ENCODE data around the gene ACTL6A. TPM values are rescaled to one million over a fixed set of nuclear protein-coding genes. Genes with fewer than 3 reads are reported as not detected.
"Not testable (repeated sequence)": the region's sequence is repeated elsewhere in the genome, so short reads cannot be mapped to it uniquely, and the experiment has no call there.

ACTL6A gene
- 106 and 111 TPM in 2 replicates for total RNA-seq (2014; rRNA removed; shearing (Covaris generic))

- Histone ChIP-seq H3K27me3 (no peaks in the 10 kb centered on the region), H3K4me1 (no peaks in the 10 kb centered on the region; the same call in 1 of the 2 replicates), H3K27ac (peak within 1 kb of the TSS; percentile 94), H3K4me3 (peak within 1 kb of the TSS; percentile 81), H3K9me3 (replicated peaks) (no peaks in the 10 kb centered on the region), H3K36me3 (no peaks in the 10 kb centered on the region)
- peak; percentile 99 for DNase-seq
Observed at GRCh38 chr3:179562591-179563270, at the start of gene ACTL6A. TSS of gene ACTL6A (plus strand) at chr3:179562926. CDS start at chr3:179563093, 167 bp downstream.

GRCh38 chr3:179513862-179514261 lies 48.9 kb upstream of the ACTL6A start:
- no peaks in the 10 kb centered on the region for H3K36me3 ChIP-seq

GRCh38 chr3:179516461-179517251 lies 46.1 kb upstream of the ACTL6A start:
- H3K4me3 ChIP-seq; DNase-seq; H3K27ac ChIP-seq; H3K36me3 ChIP-seq; H3K27me3 ChIP-seq; H3K9me3 ChIP-seq (replicated peaks); H3K4me1 ChIP-seq: not testable (repeated sequence)

More at GRCh38 chr3:179513862-179514261, 48.9 kb upstream of the ACTL6A start:
- no peak overlapping the region for H3K27ac ChIP-seq
- no peaks in the 10 kb centered on the region for H3K4me1 ChIP-seq
- DNase-seq, result no peak
- H3K4me3 ChIP-seq, result no peak overlapping the region
- H3K27me3 ChIP-seq, result no peaks in the 10 kb centered on the region
- no peaks in the 10 kb centered on the region for H3K9me3 ChIP-seq (replicated peaks)

- Histone ChIP-seq H3K36me3 (no peaks in the 10 kb centered on the region), H3K9me3 (replicated peaks) (no peaks in the 10 kb centered on the region), H3K4me3 (peak overlapping the region; percentile 44), H3K27me3 (no peaks in the 10 kb centered on the region), H3K27ac (no peak overlapping the region), H3K4me1 (peaks cover 4% of the 10 kb centered on the region; the same call in 1 of the 2 replicates)
- DNase-seq, result no peak
Observed at GRCh38 chr3:179526482-179526881, 36.2 kb upstream of the ACTL6A start.

- peak overlapping the region; percentile 28; the same call in 1 of the 2 replicates for H3K27ac ChIP-seq
- no peaks in the 10 kb centered on the region for H3K36me3 ChIP-seq
- H3K4me1 ChIP-seq, result peaks cover 4% of the 10 kb centered on the region; the same call in 1 of the 2 replicates
- peak overlapping the region; percentile 44 for H3K4me3 ChIP-seq
- DNase-seq, result peak; percentile 72 to 82
- no peaks in the 10 kb centered on the region for H3K9me3 ChIP-seq (replicated peaks)
- H3K27me3 ChIP-seq, result no peaks in the 10 kb centered on the region
Observed at GRCh38 chr3:179526989-179527391, 35.7 kb upstream of the ACTL6A start.

- no peak for DNase-seq
- Histone ChIP-seq H3K4me3 (no peak overlapping the region), H3K36me3 (no peaks in the 10 kb centered on the region), H3K4me1 (peaks cover 4% of the 10 kb centered on the region; the same call in 1 of the 2 replicates), H3K27me3 (no peaks in the 10 kb centered on the region), H3K9me3 (replicated peaks) (no peaks in the 10 kb centered on the region), H3K27ac (no peak overlapping the region)
Observed at GRCh38 chr3:179528772-179529171, 34.0 kb upstream of the ACTL6A start.

GRCh38 chr3:179531576-179531975 lies 31.1 kb upstream of the ACTL6A start:
- Histone ChIP-seq H3K4me3 (no peak overlapping the region), H3K36me3 (no peaks in the 10 kb centered on the region), H3K27me3 (no peaks in the 10 kb centered on the region), H3K9me3 (replicated peaks) (no peaks in the 10 kb centered on the region), H3K27ac (no peak overlapping the region), H3K4me1 (peaks cover 3% of the 10 kb centered on the region; the same call in 1 of the 2 replicates)
- DNase-seq, result no peak

GRCh38 chr3:179533274-179533673 lies 29.5 kb upstream of the ACTL6A start:
- no peaks in the 10 kb centered on the region for H3K27me3 ChIP-seq
- no peak overlapping the region for H3K27ac ChIP-seq
- DNase-seq, result no peak
- no peaks in the 10 kb centered on the region for H3K4me1 ChIP-seq
- H3K36me3 ChIP-seq, result no peaks in the 10 kb centered on the region
- H3K9me3 ChIP-seq (replicated peaks), result no peaks in the 10 kb centered on the region
- H3K4me3 ChIP-seq, result no peak overlapping the region

GRCh38 chr3:179536256-179536655 lies 26.5 kb upstream of the ACTL6A start:
- no peaks in the 10 kb centered on the region for H3K4me1 ChIP-seq
- no peaks in the 10 kb centered on the region for H3K9me3 ChIP-seq (replicated peaks)
- H3K27ac ChIP-seq, result no peak overlapping the region
- no peaks in the 10 kb centered on the region for H3K27me3 ChIP-seq
- H3K4me3 ChIP-seq, result no peak overlapping the region
- DNase-seq, result no peak
- H3K36me3 ChIP-seq, result no peaks in the 10 kb centered on the region

GRCh38 chr3:179541094-179541493 lies 21.6 kb upstream of the ACTL6A start:
- H3K4me3 ChIP-seq, result no peak overlapping the region
- DNase-seq, result no peak
- no peaks in the 10 kb centered on the region for H3K36me3 ChIP-seq
- no peak overlapping the region for H3K27ac ChIP-seq
- H3K27me3 ChIP-seq, result no peaks in the 10 kb centered on the region
- no peaks in the 10 kb centered on the region for H3K4me1 ChIP-seq
- H3K9me3 ChIP-seq (replicated peaks), result no peaks in the 10 kb centered on the region

- Histone ChIP-seq H3K9me3 (replicated peaks) (no peaks in the 10 kb centered on the region), H3K4me3 (no peak overlapping the region), H3K4me1 (no peaks in the 10 kb centered on the region), H3K27ac (no peak overlapping the region), H3K36me3 (no peaks in the 10 kb centered on the region), H3K27me3 (no peaks in the 10 kb centered on the region)
- DNase-seq, result no peak
Observed at GRCh38 chr3:179541596-179541995, 21.1 kb upstream of the ACTL6A start.

GRCh38 chr3:179542375-179542774 lies 20.4 kb upstream of the ACTL6A start:
- no peaks in the 10 kb centered on the region for H3K4me1 ChIP-seq
- H3K9me3 ChIP-seq (replicated peaks), result no peaks in the 10 kb centered on the region
- no peak overlapping the region for H3K4me3 ChIP-seq
- H3K27me3 ChIP-seq, result no peaks in the 10 kb centered on the region
- H3K36me3 ChIP-seq, result no peaks in the 10 kb centered on the region
- DNase-seq, result no peak
- H3K27ac ChIP-seq, result no peak overlapping the region

- H3K27me3 ChIP-seq, result no peaks in the 10 kb centered on the region
- H3K27ac ChIP-seq, result no peak overlapping the region
- no peak for DNase-seq
- no peaks in the 10 kb centered on the region for H3K9me3 ChIP-seq (replicated peaks)
- H3K4me1 ChIP-seq, result no peaks in the 10 kb centered on the region
- H3K36me3 ChIP-seq, result no peaks in the 10 kb centered on the region
- no peak overlapping the region for H3K4me3 ChIP-seq
Observed at GRCh38 chr3:179544981-179545645, 17.6 kb upstream of the ACTL6A start.

- no peaks in the 10 kb centered on the region for H3K36me3 ChIP-seq
- H3K27me3 ChIP-seq, result no peaks in the 10 kb centered on the region
- no peak overlapping the region for H3K27ac ChIP-seq
- H3K4me3 ChIP-seq, result no peak overlapping the region
- H3K4me1 ChIP-seq, result 0 out of 2 replicates have a peak, but pooled peaks cover 3% of the 10 kb centered on the region
- no peak for DNase-seq
- no peaks in the 10 kb centered on the region for H3K9me3 ChIP-seq (replicated peaks)
Observed at GRCh38 chr3:179546814-179547241, 15.9 kb upstream of the ACTL6A start.

All from SJCRH30 (cell line).